ENCODE measurements around the gene REPIN1.
A peak's percentile ranks its signal among the peaks of the same experiment; 100 is the strongest.

DNA sequence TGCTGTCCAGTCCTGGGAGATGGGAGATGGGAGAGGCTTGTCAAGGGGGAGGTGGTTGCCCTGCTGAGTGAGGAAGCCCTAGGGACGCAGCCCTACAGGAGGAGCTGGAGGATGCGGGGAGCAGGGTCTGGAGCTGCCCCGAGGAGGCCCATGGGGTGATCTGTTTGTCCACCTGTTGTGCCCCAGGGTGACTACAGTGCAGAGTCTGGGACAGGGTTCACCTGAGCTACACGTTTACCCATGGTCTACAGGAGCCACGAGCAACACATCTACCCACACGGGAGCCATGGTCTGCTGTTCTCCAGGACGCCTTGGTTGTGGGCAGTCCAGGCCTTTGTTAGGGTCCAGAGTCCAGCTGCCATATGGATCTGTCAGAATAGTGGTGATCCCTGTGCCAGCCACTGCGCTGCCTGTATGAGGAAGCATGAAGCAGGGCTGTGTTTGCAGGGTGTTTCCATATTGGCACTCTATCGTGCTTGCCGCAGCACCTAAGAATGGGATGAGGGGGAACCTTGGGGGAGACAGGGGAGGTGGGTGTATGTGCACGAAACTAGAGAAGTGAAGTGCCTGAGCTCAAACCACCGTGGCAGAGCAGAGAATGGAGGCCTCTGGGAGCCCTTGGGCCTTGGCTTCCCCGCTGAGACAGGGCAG, 34.2 kb downstream of the REPIN1 start:
- TF ChIP-seq POLR2A (IDR thresholded peaks at IDR 0.05): peak; percentile 30
- no peak for TF ChIP-seq EP300 (IDR thresholded peaks at IDR 0.05; ENCODE audit: low read depth)
